BJ (cell line): Measurements from ENCODE around the gene TGFA. TPM values are rescaled to one million over a fixed set of nuclear protein-coding genes. Genes with fewer than 3 reads are reported as not detected.

Source experiments
- CTCF ChIA-PET: fragments of 350-600 bp; formaldehyde crosslinking; extraction: SDS; loops from one replicate; lab custom pipeline; 2021; ENCODE audit warnings: antibody characterized with exemption, inconsistent platforms; lab: Yijun Ruan, JAX
- POLR2A ChIA-PET: fragments of 300-600 bp; sonication (Branson Sonifier 250); formaldehyde crosslinking; extraction: SDS; loops from one replicate; lab custom pipeline; 2021; ENCODE audit warnings: antibody characterized with exemption; lab: Charles Lee
- DNase-seq: peaks from one replicate; pipeline ENCODE4 v3.0.0-alpha.2; 2011; ENCODE audit warnings: low read depth
- H3K27me3 ChIP-seq: 2 replicates; pipeline ENCODE4 v1.6.0; 2011; ENCODE audit warnings: low read length; ENCODE audit not compliant: control insufficient read depth, insufficient read depth
- H3K36me3 ChIP-seq: 2 replicates; pipeline ENCODE4 v1.5.1; 2011; ENCODE audit warnings: low read length; ENCODE audit not compliant: control insufficient read depth, insufficient read depth
- H3K4me3 ChIP-seq: 2 replicates; pipeline ENCODE4 v1.5.1; 2011; ENCODE audit warnings: low read depth, mild to moderate bottlenecking, control low read depth, low read length
- CTCF ChIP-seq: IDR thresholded peaks from 2 replicates; pipeline ENCODE4 v1.5.1; 2011; ENCODE audit warnings: low read depth, mild to moderate bottlenecking, control low read depth, inconsistent platforms, low read length, moderate library complexity; ENCODE audit not compliant: insufficient read depth
- polyA plus RNA-seq: library from polyadenylated mRNA; depleted of rRNA; stranded (reverse); fragments of >200 nt; gene quantifications from 2 replicates; pipeline ENCODE4 v1.2.3, GENCODE V29; 2011

The TGFA gene
- polyA plus RNA-seq, 1 experiment, result 0.13 TPM

- DNase-seq, result no peak
- Histone ChIP-seq H3K27me3 (no peaks in the 10 kb centered on the region; the same call in 1 of the 2 replicates), H3K4me3 (no peak overlapping the region), H3K36me3 (no peaks in the 10 kb centered on the region)
- TF ChIP-seq CTCF, result no peak
- ChIA-PET CTCF (interaction anchor here (0.6 kb wide), 1 partner anchor 117 kb away, joined by 3 read pairs; no protein-coding TSS in a partner anchor), POLR2A (no interaction called here)
These were observed 55.6 kb downstream of the TGFA start for GRCh38 chr2:70498054-70498453.

- H3K4me3 ChIP-seq, result no peak overlapping the region
- peak; percentile 30; the same call in 1 of the 2 replicates for TF ChIP-seq CTCF
- no peaks in the 10 kb centered on the region for H3K36me3 ChIP-seq
- H3K27me3 ChIP-seq, result no peaks in the 10 kb centered on the region; the same call in 1 of the 2 replicates
- DNase-seq, result no peak
- ChIA-PET POLR2A (no interaction called here), CTCF (no interaction called here)
These were observed 56.8 kb downstream of the TGFA start for GRCh38 chr2:70496819-70497218.

GRCh38 chr2:70494293-70494886 lies 59.2 kb downstream of the TGFA start:
- DNase-seq, result no peak
- Histone ChIP-seq H3K4me3 (no peak overlapping the region), H3K27me3 (no peaks in the 10 kb centered on the region; the same call in 1 of the 2 replicates), H3K36me3 (no peaks in the 10 kb centered on the region)
- TF ChIP-seq CTCF, result no peak
- ChIA-PET POLR2A (no interaction called here), CTCF (no interaction called here)

- DNase-seq, result no peak
- no peaks in the 10 kb centered on the region; the same call in 1 of the 2 replicates for H3K27me3 ChIP-seq
- CTCF ChIA-PET, result no interaction called here
- POLR2A ChIA-PET, result no interaction called here
- H3K4me3 ChIP-seq, result no peak overlapping the region
- no peak for TF ChIP-seq CTCF
- H3K36me3 ChIP-seq, result no peaks in the 10 kb centered on the region
These were observed 63.2 kb downstream of the TGFA start for GRCh38 chr2:70490381-70490780.

- CTCF ChIA-PET, result no interaction called here
- no peaks in the 10 kb centered on the region; the same call in 1 of the 2 replicates for H3K27me3 ChIP-seq
- H3K4me3 ChIP-seq, result no peak overlapping the region
- TF ChIP-seq CTCF, result no peak
- POLR2A ChIA-PET, result no interaction called here
- no peaks in the 10 kb centered on the region for H3K36me3 ChIP-seq
- DNase-seq, result no peak
These were observed 64.5 kb downstream of the TGFA start for GRCh38 chr2:70489165-70489564.
